Nephron progenitor cell (in vitro differentiated cells): ENCODE measurements around the gene EPM2A.

Source experiments
- DNase-seq: peaks from one replicate; pipeline ENCODE4 v3.0.0; 2021
- H3K27ac Mint-ChIP-seq: 2 replicates; pipeline ENCODE4 v1.8.0; 2021; ENCODE audit warnings: mild to moderate bottlenecking, moderate library complexity, mixed read lengths
- H3K27me3 Mint-ChIP-seq: 2 replicates; pipeline ENCODE4 v1.8.0; 2021; ENCODE audit warnings: mild to moderate bottlenecking, low read depth, mixed read lengths; ENCODE audit not compliant: poor library complexity
- H3K36me3 Mint-ChIP-seq: 2 replicates; pipeline ENCODE4 v1.8.0; 2021; ENCODE audit warnings: low read depth, mixed read lengths
- H3K4me1 Mint-ChIP-seq: 2 replicates; pipeline ENCODE4 v1.8.0; 2021; ENCODE audit warnings: mixed read lengths
- H3K4me3 Mint-ChIP-seq: 2 replicates; pipeline ENCODE4 v1.8.0; 2021; ENCODE audit warnings: mild to moderate bottlenecking, moderate library complexity, mixed read lengths
- H3K9me3 Mint-ChIP-seq: 2 replicates; pipeline ENCODE4 v1.8.0; 2021; ENCODE audit warnings: mild to moderate bottlenecking, moderate library complexity, mixed read lengths
- TF ChIP-seq, protein P1 (sequence below): fragments of 200-600 bp; sonication (generic); IDR thresholded peaks from 2 replicates; pipeline ENCODE4 v1.5.0; 2021; ENCODE audit warnings: antibody characterized with exemption

The EPM2A gene

GRCh38 chr6:145620088-145620487 is 115.2 kb downstream of the EPM2A start:
- Mint-ChIP-seq H3K36me3 (peaks cover 4% of the 10 kb centered on the region), H3K4me1 (no peaks in the 10 kb centered on the region), H3K9me3 (peaks cover 8% of the 10 kb centered on the region), H3K27me3 (no peaks in the 10 kb centered on the region), H3K4me3 (no peak overlapping the region), H3K27ac (no peak overlapping the region)
- DNase-seq, result no peak
- TF ChIP-seq, protein P1, sequence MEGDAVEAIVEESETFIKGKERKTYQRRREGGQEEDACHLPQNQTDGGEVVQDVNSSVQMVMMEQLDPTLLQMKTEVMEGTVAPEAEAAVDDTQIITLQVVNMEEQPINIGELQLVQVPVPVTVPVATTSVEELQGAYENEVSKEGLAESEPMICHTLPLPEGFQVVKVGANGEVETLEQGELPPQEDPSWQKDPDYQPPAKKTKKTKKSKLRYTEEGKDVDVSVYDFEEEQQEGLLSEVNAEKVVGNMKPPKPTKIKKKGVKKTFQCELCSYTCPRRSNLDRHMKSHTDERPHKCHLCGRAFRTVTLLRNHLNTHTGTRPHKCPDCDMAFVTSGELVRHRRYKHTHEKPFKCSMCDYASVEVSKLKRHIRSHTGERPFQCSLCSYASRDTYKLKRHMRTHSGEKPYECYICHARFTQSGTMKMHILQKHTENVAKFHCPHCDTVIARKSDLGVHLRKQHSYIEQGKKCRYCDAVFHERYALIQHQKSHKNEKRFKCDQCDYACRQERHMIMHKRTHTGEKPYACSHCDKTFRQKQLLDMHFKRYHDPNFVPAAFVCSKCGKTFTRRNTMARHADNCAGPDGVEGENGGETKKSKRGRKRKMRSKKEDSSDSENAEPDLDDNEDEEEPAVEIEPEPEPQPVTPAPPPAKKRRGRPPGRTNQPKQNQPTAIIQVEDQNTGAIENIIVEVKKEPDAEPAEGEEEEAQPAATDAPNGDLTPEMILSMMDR, result no peak

DNA sequence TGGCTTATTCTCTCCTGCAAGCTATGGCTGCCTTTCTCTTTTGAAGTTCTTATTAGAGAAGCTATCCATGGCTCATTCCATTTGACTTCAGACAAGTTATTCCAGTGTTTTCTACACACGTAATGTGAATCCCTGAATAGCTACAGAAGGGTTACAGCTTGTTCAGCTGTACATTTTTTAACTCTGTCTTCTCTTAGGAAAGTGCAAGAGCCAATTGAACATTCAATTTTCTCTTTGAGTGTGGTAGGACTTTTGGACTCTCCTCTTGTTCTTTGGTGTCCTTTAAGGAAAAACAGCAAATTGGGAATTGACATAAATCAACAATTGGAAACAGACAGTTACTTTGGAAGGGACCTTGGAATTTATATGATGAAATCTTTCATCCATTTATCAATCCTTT is 125.8 kb downstream of the EPM2A start:
- Mint-ChIP-seq H3K4me3 (no peak overlapping the region), H3K27me3 (no peaks in the 10 kb centered on the region), H3K4me1 (no peaks in the 10 kb centered on the region), H3K9me3 (no peaks in the 10 kb centered on the region), H3K27ac (no peak overlapping the region), H3K36me3 (no peaks in the 10 kb centered on the region)
- DNase-seq, result no peak
- TF ChIP-seq, protein P1, result no peak

- Mint-ChIP-seq H3K4me3 (no peak overlapping the region), H3K27ac (no peak overlapping the region), H3K9me3 (no peaks in the 10 kb centered on the region), H3K36me3 (no peaks in the 10 kb centered on the region), H3K4me1 (no peaks in the 10 kb centered on the region), H3K27me3 (no peaks in the 10 kb centered on the region)
- TF ChIP-seq, protein P1, result no peak
- no peak for DNase-seq
These were observed 126.5 kb downstream of the EPM2A start for GRCh38 chr6:145608850-145609249.

GRCh38 chr6:145603991-145604390 is 131.3 kb downstream of the EPM2A start:
- no peak overlapping the region for H3K4me3 Mint-ChIP-seq
- no peaks in the 10 kb centered on the region for H3K27me3 Mint-ChIP-seq
- no peaks in the 10 kb centered on the region for H3K36me3 Mint-ChIP-seq
- H3K27ac Mint-ChIP-seq, result no peak overlapping the region
- TF ChIP-seq, protein P1, result no peak
- no peaks in the 10 kb centered on the region for H3K4me1 Mint-ChIP-seq
- no peaks in the 10 kb centered on the region for H3K9me3 Mint-ChIP-seq
- DNase-seq, result no peak

DNA sequence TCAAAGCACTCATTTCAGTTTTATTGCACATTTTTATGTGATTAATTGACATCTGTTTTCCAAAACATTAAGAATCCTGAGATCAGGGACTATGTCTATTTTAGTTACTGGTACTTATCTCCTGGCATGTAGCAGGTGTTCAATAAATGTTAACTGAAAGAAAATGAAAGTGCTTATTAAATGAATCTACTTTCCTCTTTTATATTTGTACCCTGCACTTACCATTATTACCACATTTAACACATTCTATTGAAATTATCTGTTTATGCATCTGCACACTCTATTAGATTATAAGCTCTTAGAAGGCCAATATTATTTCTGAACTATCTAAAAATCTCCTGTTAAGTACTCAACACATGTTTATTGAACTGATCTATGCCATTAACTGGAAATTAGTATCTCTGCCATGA is 131.9 kb downstream of the EPM2A start:
- H3K4me1 Mint-ChIP-seq, result no peaks in the 10 kb centered on the region
- no peaks in the 10 kb centered on the region for H3K36me3 Mint-ChIP-seq
- no peak for DNase-seq
- H3K4me3 Mint-ChIP-seq, result no peak overlapping the region
- TF ChIP-seq, protein P1, result no peak
- no peaks in the 10 kb centered on the region for H3K9me3 Mint-ChIP-seq
- no peak overlapping the region for H3K27ac Mint-ChIP-seq
- no peaks in the 10 kb centered on the region for H3K27me3 Mint-ChIP-seq

- no peaks in the 10 kb centered on the region for H3K27me3 Mint-ChIP-seq
- peaks cover 4% of the 10 kb centered on the region for H3K9me3 Mint-ChIP-seq
- TF ChIP-seq, protein P1, result no peak
- H3K4me3 Mint-ChIP-seq, result no peak overlapping the region
- no peaks in the 10 kb centered on the region for H3K36me3 Mint-ChIP-seq
- H3K27ac Mint-ChIP-seq, result no peak overlapping the region
- H3K4me1 Mint-ChIP-seq, result no peaks in the 10 kb centered on the region
- DNase-seq, result no peak
These were observed 132.5 kb downstream of the EPM2A start for GRCh38 chr6:145602726-145603326.
